SH-SY5Y (cell line): ENCODE data around the gene TMEM260.

ENCODE experiments used
- GATA2 ChIP-seq: IDR thresholded peaks from 2 replicates; pipeline ENCODE4 v1.6.1; 2011; ENCODE audit warnings: mild to moderate bottlenecking, low read depth, low read length
- GATA3 ChIP-seq: IDR thresholded peaks from 2 replicates; pipeline ENCODE4 v1.6.1; 2011; ENCODE audit warnings: low read depth, mild to moderate bottlenecking, low read length, moderate library complexity

GRCh38 chr14:56666716-56667115, 87.1 kb downstream of the TMEM260 start:
- no peak for TF ChIP-seq GATA3
- no peak for TF ChIP-seq GATA2
